BE2C (cell line): ENCODE results near the gene ISYNA1.

Experiments used
- DNase-seq: peaks from one replicate; pipeline ENCODE4 v3.0.0-alpha.2; 2020
- H3K27me3 ChIP-seq: fragments of 250-450 bp; sonication (Bioruptor Pico); 2 replicates; pipeline ENCODE4 v1.5.1; 2020; ENCODE audit warnings: mild to moderate bottlenecking
- H3K36me3 ChIP-seq: fragments of 250-450 bp; sonication (Bioruptor Pico); 2 replicates; pipeline ENCODE4 v1.5.1; 2020; ENCODE audit warnings: mild to moderate bottlenecking
- H3K4me1 ChIP-seq: fragments of 250-450 bp; sonication (Bioruptor Pico); 2 replicates; pipeline ENCODE4 v1.5.1; 2020
- H3K4me3 ChIP-seq: 2 replicates; pipeline ENCODE4 v1.5.1; 2011; ENCODE audit warnings: low read depth, low read length
- H3K9me3 ChIP-seq: fragments of 250-450 bp; sonication (Bioruptor Pico); 2 replicates; pipeline ENCODE4 v1.5.1; 2020
- CTCF ChIP-seq: IDR thresholded peaks from 2 replicates; pipeline ENCODE4 v1.5.1; 2012; ENCODE audit warnings: mild to moderate bottlenecking, low read depth, low read length

Gene ISYNA1

GRCh38 chr19:18430417-18431144 is 7.4 kb downstream of the ISYNA1 start:
- peaks cover 29% of the 10 kb centered on the region for H3K36me3 ChIP-seq
- H3K4me1 ChIP-seq = peaks cover 43% of the 10 kb centered on the region
- no peaks in the 10 kb centered on the region for H3K9me3 ChIP-seq
- TF ChIP-seq CTCF = no peak
- no peak overlapping the region for H3K4me3 ChIP-seq
- H3K27me3 ChIP-seq = no peaks in the 10 kb centered on the region
- peak; percentile 20 for DNase-seq

- H3K27me3 ChIP-seq = no peaks in the 10 kb centered on the region
- no peaks in the 10 kb centered on the region for H3K9me3 ChIP-seq
- H3K4me1 ChIP-seq = peaks cover 43% of the 10 kb centered on the region
- TF ChIP-seq CTCF = no peak
- peak; percentile 24 for DNase-seq
- H3K36me3 ChIP-seq = peaks cover 21% of the 10 kb centered on the region
- H3K4me3 ChIP-seq = peak overlapping the region; percentile 60
Observed at GRCh38 chr19:18429717-18430416, 8.1 kb downstream of the ISYNA1 start.

- H3K9me3 ChIP-seq = no peaks in the 10 kb centered on the region
- H3K27me3 ChIP-seq = no peaks in the 10 kb centered on the region
- H3K4me3 ChIP-seq = peak overlapping the region; percentile 60
- TF ChIP-seq CTCF = no peak
- H3K36me3 ChIP-seq = peaks cover 18% of the 10 kb centered on the region
- DNase-seq = peak; percentile 94
- peaks cover 36% of the 10 kb centered on the region for H3K4me1 ChIP-seq
Observed at GRCh38 chr19:18428787-18429674, 8.9 kb downstream of the ISYNA1 start.

- H3K9me3 ChIP-seq = no peaks in the 10 kb centered on the region
- peaks cover 36% of the 10 kb centered on the region for H3K4me1 ChIP-seq
- H3K27me3 ChIP-seq = no peaks in the 10 kb centered on the region
- peak overlapping the region; percentile 60 for H3K4me3 ChIP-seq
- no peak for DNase-seq
- peaks cover 18% of the 10 kb centered on the region for H3K36me3 ChIP-seq
- TF ChIP-seq CTCF = no peak
Observed at GRCh38 chr19:18428173-18428786, 9.7 kb downstream of the ISYNA1 start.

- TF ChIP-seq CTCF = no peak
- peak; percentile 14 for DNase-seq
- H3K9me3 ChIP-seq = no peaks in the 10 kb centered on the region
- H3K27me3 ChIP-seq = no peaks in the 10 kb centered on the region
- no peak overlapping the region for H3K4me3 ChIP-seq
- peaks cover 31% of the 10 kb centered on the region for H3K4me1 ChIP-seq
- H3K36me3 ChIP-seq = peaks cover 13% of the 10 kb centered on the region
Observed at GRCh38 chr19:18427743-18428113, 10.2 kb downstream of the ISYNA1 start.
